Hepatocyte (in vitro differentiated cells): ENCODE results near the gene AKAP6. TPM values are rescaled to one million over a fixed set of nuclear protein-coding genes. Genes with fewer than 3 reads are reported as not detected.
A peak's percentile ranks its signal among the peaks of the same experiment; 100 is the strongest.

ENCODE experiments used
- DNase-seq: peaks from one replicate; pipeline ENCODE4 v3.0.0-alpha.2; 2016; ENCODE audit warnings: low spot score
- H2AFZ ChIP-seq: fragments of 200-600 bp; sonication (generic); 2 replicates; pipeline ENCODE4 v1.6.0; 2016; ENCODE audit warnings: antibody characterized with exemption, mild to moderate bottlenecking
- H3K27ac ChIP-seq: fragments of 200-600 bp; sonication (generic); 2 replicates; pipeline ENCODE4 v1.5.1; 2016; ENCODE audit warnings: mild to moderate bottlenecking
- H3K27me3 ChIP-seq: fragments of 200-600 bp; sonication (generic); 2 replicates; pipeline ENCODE4 v1.6.1; 2016
- H3K36me3 ChIP-seq: fragments of 200-600 bp; sonication (generic); replicated peaks from 2 replicates; pipeline ENCODE4 v1.5.1; 2016; ENCODE audit warnings: low read depth; ENCODE audit not compliant: insufficient read depth
- H3K4me1 ChIP-seq: fragments of 200-600 bp; sonication (generic); 2 replicates; pipeline ENCODE4 v1.5.1; 2016; ENCODE audit warnings: mild to moderate bottlenecking, moderate library complexity; ENCODE audit not compliant: insufficient read depth
- H3K4me2 ChIP-seq: fragments of 200-600 bp; sonication (generic); 2 replicates; pipeline ENCODE4 v1.6.0; 2016
- H3K4me3 ChIP-seq: fragments of 200-600 bp; sonication (generic); 2 replicates; pipeline ENCODE4 v1.5.1; 2016; ENCODE audit warnings: mild to moderate bottlenecking
- H3K79me2 ChIP-seq: fragments of 200-600 bp; sonication (generic); 2 replicates; pipeline ENCODE4 v1.6.0; 2017; ENCODE audit warnings: mild to moderate bottlenecking
- H3K9me2 ChIP-seq: fragments of 200-600 bp; sonication (generic); replicated peaks from 2 replicates; pipeline ENCODE4 v1.6.0; 2017; ENCODE audit warnings: mild to moderate bottlenecking; ENCODE audit not compliant: insufficient read depth
- H3K9me3 ChIP-seq: fragments of 200-600 bp; sonication (generic); 2 replicates; pipeline ENCODE4 v1.5.1; 2016; ENCODE audit warnings: low read depth, mild to moderate bottlenecking
- H4K20me1 ChIP-seq: fragments of 200-600 bp; sonication (generic); 2 replicates; pipeline ENCODE4 v1.6.0; 2016; ENCODE audit warnings: mild to moderate bottlenecking; ENCODE audit not compliant: insufficient read depth, poor library complexity, severe bottlenecking
- EZH2 ChIP-seq: fragments of 200-600 bp; sonication (generic); IDR thresholded peaks from 2 replicates; pipeline ENCODE4 v1.6.1; 2016; ENCODE audit warnings: antibody characterized with exemption, mild to moderate bottlenecking, borderline replicate concordance
- EZH2phosphoT487 ChIP-seq: fragments of 200-600 bp; sonication (generic); IDR thresholded peaks from one replicate; pipeline ENCODE4 v1.6.1; 2018; ENCODE audit warnings: antibody characterized with exemption, mild to moderate bottlenecking, low read depth, moderate library complexity; ENCODE audit not compliant: unreplicated experiment, severe bottlenecking
- WGBS: methylation state at CpG from one replicate; pipeline ENCODE4 v1.1.6; 2016; ENCODE audit warnings: low lambda C conversion rate; ENCODE audit errors: missing lambda C conversion rate; 5-methylcytosine and 5-hydroxymethylcytosine counted together
- polyA plus RNA-seq: library from polyadenylated mRNA; unstranded; fragments of >200 nt; fragmentation: Nextera tagmentation; extraction: Ambion mirVana; gene quantifications from 2 replicates; pipeline ENCODE4 v1.2.1, GENCODE V29; 2016
- total RNA-seq: library from RNA; depleted of rRNA; stranded (reverse); fragments of >200 nt; gene quantifications from 2 replicates; pipeline ENCODE4 v1.2.3, GENCODE V29; 2014
- TF ChIP-seq, protein P1 (sequence below): fragments of 200-600 bp; sonication (generic); IDR thresholded peaks from 2 replicates; pipeline ENCODE4 v1.5.1; 2016; ENCODE audit warnings: antibody characterized with exemption, mild to moderate bottlenecking; ENCODE audit not compliant: poor library complexity

AKAP6 gene
- total and polyA plus RNA-seq, 2 experiments from 2014 or later = 1.1 to 2.1 TPM

DNA sequence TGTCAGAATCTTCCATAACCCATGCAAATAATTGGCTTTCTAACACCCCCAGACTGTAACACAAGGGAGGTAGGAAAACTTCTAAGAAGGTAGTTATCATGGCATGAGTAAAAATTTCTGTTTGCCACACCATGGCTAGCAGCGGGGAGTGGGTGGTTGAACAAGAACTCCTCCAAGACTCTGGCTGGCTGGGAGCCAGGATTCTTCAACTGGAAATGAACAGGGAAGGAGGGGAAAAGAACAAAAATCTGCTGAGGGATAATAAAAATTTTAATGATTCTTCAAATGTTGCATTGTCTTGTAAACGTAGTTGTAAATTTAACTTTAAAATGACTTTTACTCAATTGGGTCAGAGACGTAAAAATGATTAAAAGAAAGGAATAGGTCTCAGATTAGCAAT is 78.9 kb downstream of the AKAP6 start:
- Histone ChIP-seq H3K36me3 (no peaks in the 10 kb centered on the region), H3K27me3 (no peaks in the 10 kb centered on the region), H3K4me3 (no peak overlapping the region), H3K4me2 (no peak overlapping the region), H3K4me1 (no peaks in the 10 kb centered on the region), H3K9me2 (no peaks in the 10 kb centered on the region), H3K27ac (no peak overlapping the region), H2AFZ (no peak overlapping the region), H4K20me1 (no peaks in the 10 kb centered on the region), H3K9me3 (no peaks in the 10 kb centered on the region), H3K79me2 (no peaks in the 10 kb centered on the region)
- WGBS = 54% methylated on average over 3 of the region's 3 CpGs
- TF ChIP-seq EZH2 (no peak), EZH2phosphoT487 (no peak)
- TF ChIP-seq, protein P1, sequence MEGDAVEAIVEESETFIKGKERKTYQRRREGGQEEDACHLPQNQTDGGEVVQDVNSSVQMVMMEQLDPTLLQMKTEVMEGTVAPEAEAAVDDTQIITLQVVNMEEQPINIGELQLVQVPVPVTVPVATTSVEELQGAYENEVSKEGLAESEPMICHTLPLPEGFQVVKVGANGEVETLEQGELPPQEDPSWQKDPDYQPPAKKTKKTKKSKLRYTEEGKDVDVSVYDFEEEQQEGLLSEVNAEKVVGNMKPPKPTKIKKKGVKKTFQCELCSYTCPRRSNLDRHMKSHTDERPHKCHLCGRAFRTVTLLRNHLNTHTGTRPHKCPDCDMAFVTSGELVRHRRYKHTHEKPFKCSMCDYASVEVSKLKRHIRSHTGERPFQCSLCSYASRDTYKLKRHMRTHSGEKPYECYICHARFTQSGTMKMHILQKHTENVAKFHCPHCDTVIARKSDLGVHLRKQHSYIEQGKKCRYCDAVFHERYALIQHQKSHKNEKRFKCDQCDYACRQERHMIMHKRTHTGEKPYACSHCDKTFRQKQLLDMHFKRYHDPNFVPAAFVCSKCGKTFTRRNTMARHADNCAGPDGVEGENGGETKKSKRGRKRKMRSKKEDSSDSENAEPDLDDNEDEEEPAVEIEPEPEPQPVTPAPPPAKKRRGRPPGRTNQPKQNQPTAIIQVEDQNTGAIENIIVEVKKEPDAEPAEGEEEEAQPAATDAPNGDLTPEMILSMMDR = no peak
- DNase-seq = peak; percentile 27

DNA sequence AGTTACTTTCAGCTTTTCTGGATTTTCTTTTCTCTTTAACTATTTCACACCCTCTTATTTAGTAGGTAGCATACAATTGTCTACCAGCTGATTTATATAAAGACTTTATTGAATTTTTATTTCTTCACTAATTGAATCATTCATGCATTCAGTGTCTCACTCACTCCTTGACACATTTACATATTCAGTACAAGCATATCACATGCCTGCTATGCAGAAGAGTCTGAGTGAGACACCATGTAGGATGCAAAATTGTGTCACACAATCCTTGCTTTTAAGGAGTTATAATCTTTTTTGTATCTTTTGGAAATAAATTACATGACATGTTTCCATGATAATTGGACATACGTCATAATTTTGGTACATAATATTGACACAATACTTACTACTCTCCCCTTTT is 83.0 kb downstream of the AKAP6 start:
- H3K27ac ChIP-seq = no peak overlapping the region
- no peak for TF ChIP-seq EZH2phosphoT487
- TF ChIP-seq EZH2 = no peak
- TF ChIP-seq, protein P1 = no peak
- H3K79me2 ChIP-seq = no peaks in the 10 kb centered on the region
- no peaks in the 10 kb centered on the region for H4K20me1 ChIP-seq
- 95% methylated on average over 1 of the region's 1 CpG for WGBS
- no peak for DNase-seq
- H3K4me3 ChIP-seq = no peak overlapping the region
- no peaks in the 10 kb centered on the region for H3K9me3 ChIP-seq
- H3K9me2 ChIP-seq = no peaks in the 10 kb centered on the region
- no peak overlapping the region for H2AFZ ChIP-seq
- H3K4me1 ChIP-seq = no peaks in the 10 kb centered on the region
- no peak overlapping the region for H3K4me2 ChIP-seq
- no peaks in the 10 kb centered on the region for H3K36me3 ChIP-seq
- no peaks in the 10 kb centered on the region for H3K27me3 ChIP-seq

DNA sequence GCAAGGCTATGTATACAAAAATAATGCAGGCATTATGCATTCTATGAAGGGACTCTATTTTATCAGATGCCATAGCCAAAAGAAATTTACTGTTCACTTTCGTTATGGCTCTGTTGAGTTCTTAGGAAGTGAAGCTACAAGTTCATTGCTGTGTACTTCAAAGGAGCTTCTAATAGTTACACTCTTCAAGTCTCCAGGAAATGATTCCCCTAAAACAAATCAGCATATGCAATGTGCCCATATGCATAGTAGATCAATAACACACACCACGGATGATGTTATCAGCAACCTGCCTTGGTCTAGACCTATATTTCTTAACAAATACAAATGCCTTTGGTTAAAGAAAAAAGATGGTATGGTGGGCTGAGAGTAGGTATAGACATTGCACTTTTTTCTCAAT is 83.4 kb downstream of the AKAP6 start:
- no peak overlapping the region for H3K4me2 ChIP-seq
- no peak for DNase-seq
- H3K36me3 ChIP-seq = no peaks in the 10 kb centered on the region
- TF ChIP-seq, protein P1 = no peak
- TF ChIP-seq EZH2 (no peak), EZH2phosphoT487 (no peak)
- no peaks in the 10 kb centered on the region for H3K9me2 ChIP-seq
- no peak overlapping the region for H3K27ac ChIP-seq
- H2AFZ ChIP-seq = no peak overlapping the region
- no peak overlapping the region for H3K4me3 ChIP-seq
- H4K20me1 ChIP-seq = no peaks in the 10 kb centered on the region
- WGBS = 42% methylated on average over 2 of the region's 2 CpGs
- no peaks in the 10 kb centered on the region for H3K79me2 ChIP-seq
- H3K9me3 ChIP-seq = no peaks in the 10 kb centered on the region
- H3K4me1 ChIP-seq = no peaks in the 10 kb centered on the region
- no peaks in the 10 kb centered on the region for H3K27me3 ChIP-seq
